H9 (cell line): ENCODE results near the gene G3BP1. TPM values are rescaled to one million over a fixed set of nuclear protein-coding genes. Genes with fewer than 3 reads are reported as not detected.
"Not testable (repeated sequence)": the region's sequence is repeated elsewhere in the genome, so short reads cannot be mapped to it uniquely, and the experiment has no call there.

ENCODE experiments used
- DNase-seq: peaks from one replicate; pipeline ENCODE4 v3.0.0-alpha.2; 2017
- H2AFZ ChIP-seq: one replicate; pipeline ENCODE4 v1.6.1; 2013; ENCODE audit warnings: mild to moderate bottlenecking, low read length, control low read depth, moderate library complexity
- H2AK5ac ChIP-seq: 2 replicates; pipeline ENCODE4 v1.6.1; 2013; ENCODE audit warnings: low read length, control low read depth, mixed read lengths; ENCODE audit not compliant: insufficient read length
- H2BK120ac ChIP-seq: one replicate; pipeline ENCODE4 v1.6.1; 2013; ENCODE audit warnings: low read depth, mild to moderate bottlenecking, low read length, control low read depth, inconsistent platforms; ENCODE audit not compliant: poor library complexity, severe bottlenecking
- H2BK12ac ChIP-seq: 2 replicates; pipeline ENCODE4 v1.6.1; 2013; ENCODE audit warnings: low read length, control low read depth, mixed read lengths, low read depth; ENCODE audit not compliant: insufficient read length
- H2BK15ac ChIP-seq: 2 replicates; pipeline ENCODE4 v1.6.1; 2013; ENCODE audit warnings: low read depth, low read length, control low read depth
- H2BK20ac ChIP-seq: one replicate; pipeline ENCODE4 v1.6.1; 2013; ENCODE audit warnings: low read depth, mild to moderate bottlenecking, low read length, control low read depth, inconsistent platforms; ENCODE audit not compliant: poor library complexity, severe bottlenecking
- H2BK5ac ChIP-seq: 2 replicates; pipeline ENCODE4 v1.6.1; 2013; ENCODE audit warnings: low read length, control low read depth, mixed read lengths; ENCODE audit not compliant: insufficient read length
- H3K14ac ChIP-seq: 2 replicates; pipeline ENCODE4 v1.6.1; 2013; ENCODE audit warnings: low read length, control low read depth; ENCODE audit not compliant: insufficient read depth
- H3K18ac ChIP-seq: 2 replicates; pipeline ENCODE4 v1.6.1; 2013; ENCODE audit warnings: low read depth, mild to moderate bottlenecking, mixed read lengths, low read length, control low read depth; ENCODE audit not compliant: insufficient read length
- H3K23ac ChIP-seq: 2 replicates; pipeline ENCODE4 v1.6.1; 2013; ENCODE audit warnings: low read length, control low read depth, mixed read lengths, low read depth; ENCODE audit not compliant: insufficient read length
- H3K23me2 ChIP-seq: 2 replicates; pipeline ENCODE4 v1.6.1; 2013; ENCODE audit warnings: low read depth, mild to moderate bottlenecking, mixed read lengths, low read length, control low read depth; ENCODE audit not compliant: insufficient read length, poor library complexity, severe bottlenecking
- H3K27ac ChIP-seq: 2 replicates; pipeline ENCODE4 v1.5.1; 2013; ENCODE audit warnings: low read length, control low read depth, mixed read lengths, low read depth; ENCODE audit not compliant: insufficient read length
- H3K27me3 ChIP-seq: 2 replicates; pipeline ENCODE4 v1.6.1; 2013; ENCODE audit warnings: low read length, control low read depth, inconsistent platforms; ENCODE audit not compliant: insufficient read depth
- H3K4ac ChIP-seq: 2 replicates; pipeline ENCODE4 v1.6.1; 2013; ENCODE audit warnings: low read depth, mild to moderate bottlenecking, control low read depth, inconsistent platforms, low read length, moderate library complexity
- H3K4me1 ChIP-seq: 2 replicates; pipeline ENCODE4 v1.6.1; 2013; ENCODE audit warnings: low read length, control low read depth, inconsistent platforms; ENCODE audit not compliant: insufficient read depth
- H3K4me2 ChIP-seq: 2 replicates; pipeline ENCODE4 v1.6.1; 2013; ENCODE audit warnings: low read length, control low read depth, mixed read lengths; ENCODE audit not compliant: insufficient read length, insufficient read depth
- H3K56ac ChIP-seq: 2 replicates; pipeline ENCODE4 v1.6.1; 2013; ENCODE audit warnings: low read depth, mild to moderate bottlenecking, mixed read lengths, low read length, control low read depth; ENCODE audit not compliant: insufficient read length
- H3K79me1 ChIP-seq: 2 replicates; pipeline ENCODE4 v1.6.1; 2013; ENCODE audit warnings: low read depth, mild to moderate bottlenecking, moderate library complexity, low read length, control low read depth, inconsistent platforms; ENCODE audit not compliant: insufficient read depth, poor library complexity, severe bottlenecking
- H3K79me2 ChIP-seq: 2 replicates; pipeline ENCODE4 v1.6.1; 2013; ENCODE audit warnings: low read length, control low read depth, inconsistent platforms; ENCODE audit not compliant: insufficient read depth
- H3K9ac ChIP-seq: 2 replicates; pipeline ENCODE4 v1.6.1; 2013; ENCODE audit warnings: low read length, control low read depth, mixed read lengths; ENCODE audit not compliant: insufficient read length; ENCODE audit errors: extremely low read depth
- H3K9me3 ChIP-seq: one replicate; pipeline ENCODE4 v1.6.1; 2013; ENCODE audit warnings: low read depth, low read length, inconsistent platforms; ENCODE audit not compliant: control insufficient read depth
- H3T11ph ChIP-seq: one replicate; pipeline ENCODE4 v1.6.1; 2013; ENCODE audit warnings: mild to moderate bottlenecking, low read length, control low read depth, inconsistent platforms
- H4K20me1 ChIP-seq: one replicate; pipeline ENCODE4 v1.6.1; 2013; ENCODE audit not compliant: control insufficient read depth, insufficient read length, insufficient read depth
- H4K5ac ChIP-seq: 2 replicates; pipeline ENCODE4 v1.6.1; 2013; ENCODE audit warnings: low read depth, mild to moderate bottlenecking, mixed read lengths, low read length, control low read depth; ENCODE audit not compliant: insufficient read length
- H4K8ac ChIP-seq: replicated peaks from 2 replicates; pipeline ENCODE4 v1.6.1; 2013; ENCODE audit warnings: low read length, control low read depth, mixed read lengths, low read depth; ENCODE audit not compliant: insufficient read length
- H4K91ac ChIP-seq: 2 replicates; pipeline ENCODE4 v1.6.1; 2013; ENCODE audit warnings: low read depth, mild to moderate bottlenecking, moderate library complexity, mixed read lengths, low read length, control low read depth; ENCODE audit not compliant: insufficient read length
- H3K27ac Mint-ChIP-seq, 3 experiments: 2 replicates in 2 of 3; 3 replicates in 1 of 3; pipeline ENCODE4 v1.8.0; 2020 to 2021; ENCODE audit warnings: mixed read lengths in 3 of 3, mild to moderate bottlenecking in 1 of 3, moderate library complexity in 1 of 3
- H3K27me3 Mint-ChIP-seq: 2 replicates; pipeline ENCODE4 v1.8.0; 2021; ENCODE audit warnings: low read depth, mild to moderate bottlenecking, moderate library complexity, mixed read lengths
- H3K36me3 Mint-ChIP-seq, 3 experiments: 2 replicates in 2 of 3; 3 replicates in 1 of 3; pipeline ENCODE4 v1.8.0; 2020 to 2021; ENCODE audit warnings: low read depth in 3 of 3, mixed read lengths in 3 of 3; ENCODE audit not compliant: insufficient read depth in 1 of 3
- H3K4me1 Mint-ChIP-seq, 2 experiments: 2 replicates each; pipeline ENCODE4 v1.8.0; 2020; ENCODE audit warnings: mixed read lengths in 2 of 2
- H3K4me3 Mint-ChIP-seq, 2 experiments: 2 replicates in 1 of 2; 3 replicates in 1 of 2; pipeline ENCODE4 v1.8.0; 2020 to 2021; ENCODE audit warnings: mild to moderate bottlenecking in 2 of 2, mixed read lengths in 2 of 2, moderate library complexity in 1 of 2
- H3K9me3 Mint-ChIP-seq, 2 experiments: 2 replicates in 1 of 2; 3 replicates in 1 of 2; pipeline ENCODE4 v1.8.0; 2020; ENCODE audit warnings: mild to moderate bottlenecking in 2 of 2, mixed read lengths in 2 of 2, moderate library complexity in 1 of 2
- CTCF ChIP-seq: fragments of 200-600 bp; sonication (generic); conservative IDR thresholded peaks from 3 replicates; pipeline ENCODE4 v1.8.0; 2021; ENCODE audit warnings: antibody characterized with exemption, mild to moderate bottlenecking
- WGBS: extraction: QIAGEN DNeasy Blood & Tissue Kit; methylation state at CpG from one replicate; pipeline ENCODE4 v1.1.7; 2013; ENCODE audit warnings: missing lambda C conversion rate, low lambda C conversion rate, mixed read lengths; ENCODE audit not compliant: insufficient read length; ENCODE audit errors: extremely low coverage; 5-methylcytosine and 5-hydroxymethylcytosine counted together
- total RNA-seq: library from RNA; stranded (reverse); gene quantifications from 2 replicates; pipeline ENCODE4 v1.2.1, GENCODE V29; 2021

G3BP1 gene
- total RNA-seq, 1 experiment from 2014 or later: 439 TPM

- peaks cover 13 to 40% (median 31%) of the 10 kb centered on the region in 3 experiments; a peak in 6 of 7 replicates for H3K36me3 Mint-ChIP-seq
- no peaks in the 10 kb centered on the region; the same call in 1 of the 2 replicates for H3K4me1 ChIP-seq
- H3K14ac ChIP-seq: no peak overlapping the region
- H3K79me1 ChIP-seq: peaks cover 3% of the 10 kb centered on the region
- H3K4ac ChIP-seq: no peak overlapping the region
- H4K91ac ChIP-seq: no peak overlapping the region
- no peaks in the 10 kb centered on the region for H3K9me3 Mint-ChIP-seq
- no peaks in the 10 kb centered on the region for H3K23me2 ChIP-seq
- no peaks in the 10 kb centered on the region for H3K27me3 Mint-ChIP-seq
- WGBS: no CpG with 5 or more reads among the region's 1 CpG
- no peak overlapping the region for H2BK5ac ChIP-seq
- no peak overlapping the region for H2BK20ac ChIP-seq
- H2AFZ ChIP-seq: no peak overlapping the region
- no peak for DNase-seq
- no peak overlapping the region for H2AK5ac ChIP-seq
- H2BK120ac ChIP-seq: no peak overlapping the region
- H2BK15ac ChIP-seq: no peak overlapping the region
- no peak overlapping the region for H3T11ph ChIP-seq
- no peaks in the 10 kb centered on the region for H3K9me3 ChIP-seq
- no peaks in the 10 kb centered on the region for H4K20me1 ChIP-seq
- H4K8ac ChIP-seq: no peak overlapping the region
- no peak overlapping the region for H3K18ac ChIP-seq
- no peak overlapping the region for H2BK12ac ChIP-seq
- no peak overlapping the region for H3K56ac ChIP-seq
- no peak for TF ChIP-seq CTCF
- H3K27ac Mint-ChIP-seq: no peak overlapping the region
- H3K4me2 ChIP-seq: no peak overlapping the region
- no peak overlapping the region for H3K9ac ChIP-seq
- no peak overlapping the region for H3K23ac ChIP-seq
- H4K5ac ChIP-seq: no peak overlapping the region
- peaks cover 82% of the 10 kb centered on the region for H3K79me2 ChIP-seq
- H3K27me3 ChIP-seq: no peaks in the 10 kb centered on the region
- H3K4me1 Mint-ChIP-seq: peaks cover 57 to 60% of the 10 kb centered on the region in 2 experiments
- no peak overlapping the region for H3K4me3 Mint-ChIP-seq
- H3K27ac ChIP-seq: no peak overlapping the region
Observed at GRCh38 chr5:151781201-151781600, 9.4 kb downstream of the G3BP1 start.

- H3K18ac ChIP-seq, H2BK15ac ChIP-seq, DNase-seq, H3K27me3 ChIP-seq, H3K23ac ChIP-seq, H2AFZ ChIP-seq, H2BK12ac ChIP-seq, H2BK5ac ChIP-seq, H3K23me2 ChIP-seq, H3K4me2 ChIP-seq, H3K4ac ChIP-seq, H3K27ac ChIP-seq, H3K27me3 Mint-ChIP-seq, H3K4me3 Mint-ChIP-seq, H3K14ac ChIP-seq, H2BK120ac ChIP-seq, H2BK20ac ChIP-seq, H3K56ac ChIP-seq, H3K4me1 ChIP-seq, H2AK5ac ChIP-seq, H4K5ac ChIP-seq, H4K20me1 ChIP-seq, H3K9me3 ChIP-seq, H4K8ac ChIP-seq, H3K9ac ChIP-seq, H3K79me1 ChIP-seq, H3K9me3 Mint-ChIP-seq, H4K91ac ChIP-seq, H3K27ac Mint-ChIP-seq, H3T11ph ChIP-seq: not testable (repeated sequence)
- no CpG with 5 or more reads among the region's 16 CpGs for WGBS
- H3K4me1 Mint-ChIP-seq: peaks cover 44 to 45% of the 10 kb centered on the region in 2 experiments
- H3K36me3 Mint-ChIP-seq: peaks cover 13 to 37% (median 30%) of the 10 kb centered on the region in 3 experiments
- H3K79me2 ChIP-seq: peaks cover 73% of the 10 kb centered on the region
Observed at GRCh38 chr5:151783664-151784063, 11.9 kb downstream of the G3BP1 start.
